HG03066 (cell line): ENCODE data around the gene USP9Y.
A peak's percentile ranks its signal among the peaks of the same experiment; 100 is the strongest.

Source experiments
- ATAC-seq: cut with Tn5 transposase; IDR thresholded peaks from one replicate; pipeline ENCODE4 v1.9.1; 2021; ENCODE audit warnings: low read depth; ENCODE audit not compliant: unreplicated experiment

Gene USP9Y

DNA sequence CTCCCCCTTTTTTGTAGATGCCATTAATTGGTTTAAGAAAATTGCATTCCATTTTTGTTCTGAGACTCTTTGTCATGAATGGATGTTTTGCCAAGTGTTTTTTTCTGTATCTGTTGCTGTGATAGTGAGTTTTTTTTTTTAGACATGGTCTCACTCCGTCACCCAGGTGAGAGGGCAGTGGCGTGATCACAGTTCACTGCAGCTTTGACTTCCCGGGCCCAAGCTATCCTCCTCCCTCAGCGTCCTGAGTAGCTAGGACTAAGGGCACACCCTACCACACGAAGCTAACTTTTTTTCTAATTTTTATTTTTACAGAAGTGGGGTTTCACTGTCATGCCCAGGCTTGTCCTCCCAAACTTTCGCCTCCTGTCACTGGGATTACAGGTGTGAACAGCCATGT lies 51.8 kb downstream of the USP9Y start:
- no peak for ATAC-seq

DNA sequence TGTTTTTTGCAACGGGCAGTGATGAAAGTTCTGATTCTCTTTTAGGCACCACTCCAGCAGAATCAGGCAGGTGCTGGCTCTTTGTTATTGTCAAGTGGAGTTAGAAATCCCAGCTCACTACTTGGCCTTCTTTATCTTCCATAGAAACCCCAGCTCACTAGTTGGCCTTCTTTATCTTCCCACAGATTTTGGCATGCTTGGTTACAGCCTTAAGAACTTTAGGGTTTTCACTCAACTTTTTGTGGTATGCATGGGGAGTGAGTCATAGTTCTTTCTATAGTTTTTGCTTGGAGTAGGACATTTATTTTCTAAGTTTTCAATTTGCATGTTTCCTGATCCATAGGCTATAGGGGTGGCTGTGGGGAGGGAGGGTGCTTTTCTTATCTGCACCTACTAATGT lies 55.0 kb downstream of the USP9Y start:
- no peak for ATAC-seq

DNA sequence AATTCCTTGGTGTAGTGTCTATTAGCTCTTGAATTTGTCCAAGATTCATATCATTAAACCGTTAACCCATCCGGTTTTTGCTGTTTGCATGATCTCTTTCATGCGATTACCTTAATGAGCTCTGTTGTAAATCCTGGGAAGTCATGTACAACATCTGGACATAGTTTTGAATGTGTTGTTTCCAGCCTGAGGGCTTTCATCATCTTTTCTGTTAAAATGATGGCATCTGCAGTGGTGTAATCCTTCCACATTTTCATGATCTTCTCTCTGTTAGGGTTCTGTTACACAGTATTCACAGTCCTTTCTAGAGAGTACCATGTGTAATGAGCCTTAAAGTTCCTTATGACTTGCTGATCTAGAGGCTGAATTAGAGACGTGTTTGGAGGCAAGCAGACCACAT lies 64.9 kb downstream of the USP9Y start:
- ATAC-seq: no peak

DNA sequence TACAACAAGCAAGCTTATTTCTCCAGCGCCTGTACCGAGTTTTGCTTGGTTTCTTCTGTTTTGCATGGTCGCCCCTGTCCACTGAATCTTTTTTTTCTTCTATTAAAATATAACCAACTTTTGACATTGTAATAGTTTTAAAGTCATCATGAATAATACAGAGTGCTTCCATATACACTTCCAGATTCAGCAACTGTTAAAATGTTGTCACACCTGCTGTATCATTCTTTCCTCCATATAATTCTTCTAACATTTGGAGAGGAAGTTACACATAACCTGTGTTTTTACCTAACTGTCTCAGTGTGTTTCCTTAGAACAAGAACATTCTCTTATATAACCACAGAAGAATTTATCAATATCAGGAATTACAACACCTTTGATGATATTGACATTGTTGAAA lies 83.5 kb downstream of the USP9Y start:
- no peak for ATAC-seq

DNA sequence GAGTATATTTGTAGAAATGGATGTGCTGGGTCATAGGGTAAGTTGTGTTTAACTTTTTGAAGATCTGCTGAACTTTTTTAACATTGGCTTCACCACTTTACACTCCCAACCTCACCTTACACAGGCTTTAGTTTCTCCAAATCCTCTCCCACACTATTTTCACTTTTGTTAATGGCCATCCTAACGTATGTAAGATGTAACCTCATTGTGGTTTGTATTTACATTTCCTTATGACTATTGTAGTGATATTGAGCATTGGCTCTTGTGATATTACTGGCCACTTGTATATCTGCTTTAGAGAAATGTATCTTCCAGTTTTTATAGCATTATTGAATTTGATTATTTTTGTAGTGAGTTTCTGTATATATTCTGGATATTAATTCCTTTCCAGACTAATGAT lies 93.0 kb downstream of the USP9Y start:
- ATAC-seq: no peak

DNA sequence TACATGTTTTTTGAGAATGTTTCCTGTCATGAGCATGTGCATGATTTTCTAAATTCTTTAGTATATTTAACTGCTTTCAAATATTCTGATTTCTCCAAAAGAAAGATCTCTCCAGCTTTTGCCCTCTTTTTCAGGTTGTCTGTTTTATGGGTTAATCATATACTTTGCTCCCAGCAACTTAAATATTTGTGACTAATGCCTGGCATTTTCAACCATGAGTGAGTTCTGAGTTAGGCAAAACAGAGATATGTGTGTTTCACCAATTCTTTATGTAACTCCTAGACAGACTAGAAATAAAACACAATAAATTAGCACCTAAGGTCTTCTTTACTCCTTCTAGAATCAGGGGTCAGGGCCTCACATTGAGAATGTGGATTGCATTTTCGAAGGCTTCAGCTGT lies 107.0 kb downstream of the USP9Y start:
- no peak for ATAC-seq

DNA sequence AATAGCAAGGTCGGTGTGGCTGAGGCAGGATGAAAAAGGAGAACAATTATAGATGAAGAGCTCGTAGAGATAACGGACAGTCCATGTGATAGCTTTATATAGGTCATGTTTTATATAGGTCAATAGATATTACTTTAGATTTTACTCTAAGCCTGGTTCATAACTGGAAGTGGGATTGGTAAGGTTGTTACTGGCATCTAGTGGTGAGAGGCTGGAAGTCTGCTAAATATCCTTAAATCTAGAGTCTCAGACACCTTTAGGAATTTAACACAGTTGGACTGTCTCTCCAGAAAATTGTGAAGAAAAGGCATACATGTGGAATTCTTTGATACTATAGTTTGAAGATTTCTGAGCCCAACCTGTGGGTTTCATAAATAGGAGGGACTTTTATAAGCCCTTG lies 108.0 kb downstream of the USP9Y start:
- ATAC-seq: no peak

DNA sequence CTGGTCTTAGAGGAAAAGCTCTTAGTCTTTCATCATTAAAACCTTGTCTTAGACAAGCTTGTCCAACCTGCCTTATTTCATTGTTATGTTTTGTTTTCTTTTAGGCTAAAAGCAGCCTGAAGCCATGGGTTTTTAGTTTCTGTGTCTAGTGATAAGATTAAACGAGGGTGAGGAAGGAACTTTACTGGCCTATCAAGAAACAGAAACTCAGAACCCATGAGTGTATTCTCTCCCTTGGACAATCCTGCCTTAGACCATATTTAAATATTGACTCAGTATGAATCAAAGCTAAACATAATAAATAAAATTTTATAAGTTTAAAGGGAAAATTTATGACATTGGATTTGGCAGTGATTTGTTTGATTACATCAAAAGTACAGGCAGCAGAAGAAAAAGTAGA lies 122.4 kb downstream of the USP9Y start:
- ATAC-seq: no peak

DNA sequence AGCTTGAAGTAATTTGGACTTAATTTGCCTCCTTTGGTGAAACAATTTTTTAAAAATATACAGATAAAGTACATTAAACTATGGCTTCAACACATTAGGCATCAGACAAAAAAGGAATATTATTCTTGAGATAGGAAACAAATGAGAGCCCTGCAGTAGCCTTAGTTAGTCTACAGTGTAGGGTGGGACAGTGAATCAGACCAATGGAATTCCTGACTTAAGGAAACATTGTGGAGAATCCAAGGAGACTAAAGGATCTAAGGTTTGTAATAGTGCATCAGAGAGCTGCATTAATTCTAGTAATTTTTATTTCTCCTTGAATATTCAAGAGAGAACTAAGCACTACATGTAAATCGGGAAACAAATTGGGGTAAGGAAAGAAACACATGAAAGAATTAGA lies 125.8 kb downstream of the USP9Y start:
- ATAC-seq: no peak

DNA sequence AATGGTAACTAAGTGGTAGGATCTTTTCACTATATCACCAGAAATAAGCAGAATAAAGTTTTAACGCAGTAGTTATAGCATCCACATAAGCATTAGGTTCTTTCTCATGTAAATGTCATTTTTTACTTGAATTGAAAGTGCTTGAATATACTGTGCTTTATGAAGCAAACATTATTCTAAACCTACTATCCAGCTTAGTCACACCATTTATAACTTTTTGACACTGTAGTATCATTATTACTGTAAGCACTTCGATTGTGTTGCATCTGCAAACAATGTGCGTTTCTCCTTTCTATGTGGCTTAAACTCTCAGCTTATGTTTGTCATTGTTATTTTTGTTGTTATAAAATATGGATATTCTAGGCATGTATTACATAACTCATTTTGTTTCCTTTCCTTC lies 132.3 kb downstream of the USP9Y start:
- ATAC-seq: no peak

DNA sequence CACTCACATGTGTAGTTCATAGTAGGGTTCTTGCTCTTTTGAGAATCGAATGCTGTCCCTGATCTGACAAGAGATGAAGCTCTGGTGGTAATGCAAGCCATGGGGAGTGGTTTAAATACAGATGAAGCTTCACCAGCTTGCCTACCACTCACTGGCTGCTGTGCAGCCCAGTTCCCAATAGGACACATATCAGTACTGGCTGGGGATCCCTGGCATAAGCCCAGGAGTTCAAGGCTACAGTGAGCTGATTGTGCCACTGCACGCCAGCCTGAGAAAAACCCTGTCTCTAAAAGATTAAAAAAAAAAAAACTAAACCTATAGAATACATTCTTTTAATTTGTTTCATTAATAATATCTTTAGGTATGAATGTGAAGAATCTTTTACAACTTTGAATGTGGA lies 136.5 kb downstream of the USP9Y start:
- ATAC-seq: no peak

DNA sequence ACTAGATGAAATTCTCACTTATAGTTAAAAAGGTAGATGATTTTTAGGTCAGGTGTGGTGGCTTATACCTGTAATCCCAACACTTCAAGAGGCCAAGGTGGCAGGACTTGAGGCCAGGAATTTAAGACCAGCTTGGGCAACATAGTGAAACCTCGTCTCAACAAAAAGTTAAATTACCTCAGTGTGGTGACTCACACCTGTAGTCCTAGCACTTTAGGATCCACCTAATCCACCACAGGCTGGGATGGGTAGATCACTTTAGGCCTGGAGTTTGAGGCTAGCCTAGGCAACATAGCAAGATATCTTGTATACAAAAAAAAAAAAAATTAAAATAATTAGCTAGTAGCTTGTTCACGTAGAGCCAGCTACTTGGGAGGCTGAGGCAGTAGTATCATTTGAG lies 140.3 kb downstream of the USP9Y start:
- ATAC-seq: no peak

DNA sequence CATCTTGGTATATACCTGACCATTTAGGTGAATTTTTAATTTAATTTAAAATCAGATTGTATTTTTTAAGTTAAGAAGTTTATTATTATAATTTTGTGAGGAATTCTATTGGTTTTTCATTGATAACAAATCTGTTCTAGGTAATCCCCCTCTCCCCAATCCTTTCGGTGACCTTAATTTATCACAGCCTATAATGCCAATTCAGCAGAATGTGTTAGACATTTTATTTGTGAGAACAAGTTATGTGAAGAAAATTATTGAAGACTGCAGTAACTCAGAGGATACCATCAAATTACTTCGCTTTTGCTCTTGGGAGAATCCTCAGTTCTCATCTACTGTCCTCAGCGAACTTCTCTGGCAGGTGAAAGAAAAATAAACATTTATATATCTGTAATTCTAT lies 145.8 kb downstream of the USP9Y start:
- ATAC-seq: no peak

DNA sequence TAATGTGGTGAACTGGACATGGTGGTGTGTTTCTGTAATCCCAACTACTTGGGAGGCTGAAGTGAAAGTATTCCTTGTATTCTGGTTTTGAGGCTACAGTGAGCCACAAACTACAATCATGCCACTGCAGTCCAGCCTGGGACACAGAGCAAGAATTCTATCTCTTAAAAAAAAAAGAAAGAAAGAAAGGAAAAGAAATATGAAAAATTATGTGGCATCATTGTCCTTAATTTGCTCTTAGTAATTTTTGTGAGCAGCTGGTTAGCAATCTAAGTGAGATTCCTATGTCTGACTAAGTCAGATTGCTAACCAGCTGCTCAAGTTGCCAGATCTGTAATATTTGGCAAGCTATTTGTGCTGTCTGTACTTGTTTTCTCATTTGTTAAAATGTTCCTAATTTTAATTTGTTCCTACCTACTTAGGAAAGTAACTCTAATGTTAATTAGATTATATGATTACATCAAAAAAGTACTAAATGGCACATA lies 154.8 kb downstream of the USP9Y start:
- ATAC-seq: no peak

DNA sequence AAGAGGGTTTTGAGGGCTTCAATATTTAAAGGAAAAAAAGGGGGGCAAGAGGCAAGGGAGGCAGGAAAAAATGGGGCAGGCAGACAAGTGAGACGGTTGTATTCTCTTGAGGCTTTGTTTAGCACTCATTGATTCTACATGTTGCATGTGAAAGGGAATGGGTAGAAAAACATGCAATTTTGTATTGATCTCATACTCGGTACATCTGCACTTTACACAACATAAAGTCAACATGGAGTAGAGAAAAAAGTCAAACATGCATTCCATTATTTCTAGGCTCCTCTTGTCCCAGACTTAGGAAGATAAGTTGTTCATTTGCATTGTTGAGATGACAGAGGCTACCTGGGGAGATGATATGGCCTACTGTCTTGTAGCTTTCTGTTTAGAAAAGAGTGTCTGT lies 166.9 kb downstream of the USP9Y start:
- no peak for ATAC-seq

DNA sequence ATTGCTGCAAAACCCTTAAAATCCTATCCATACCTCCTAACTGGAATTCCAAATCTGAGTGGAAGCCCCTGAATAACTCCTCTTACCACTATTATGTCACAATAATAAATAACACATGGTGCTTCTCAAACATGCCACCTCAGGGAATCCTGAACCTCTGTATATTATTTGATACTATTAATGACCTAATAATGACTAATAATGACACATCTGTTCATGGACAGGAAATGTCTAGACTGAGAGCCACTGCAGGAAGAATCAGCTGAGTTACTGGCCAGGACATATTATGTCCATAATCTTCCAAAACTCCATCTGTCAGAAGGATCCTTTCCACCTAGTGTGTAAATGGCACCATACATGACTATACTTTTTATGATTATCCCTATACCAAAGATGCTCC lies 195.9 kb downstream of the USP9Y start:
- no peak for ATAC-seq

DNA sequence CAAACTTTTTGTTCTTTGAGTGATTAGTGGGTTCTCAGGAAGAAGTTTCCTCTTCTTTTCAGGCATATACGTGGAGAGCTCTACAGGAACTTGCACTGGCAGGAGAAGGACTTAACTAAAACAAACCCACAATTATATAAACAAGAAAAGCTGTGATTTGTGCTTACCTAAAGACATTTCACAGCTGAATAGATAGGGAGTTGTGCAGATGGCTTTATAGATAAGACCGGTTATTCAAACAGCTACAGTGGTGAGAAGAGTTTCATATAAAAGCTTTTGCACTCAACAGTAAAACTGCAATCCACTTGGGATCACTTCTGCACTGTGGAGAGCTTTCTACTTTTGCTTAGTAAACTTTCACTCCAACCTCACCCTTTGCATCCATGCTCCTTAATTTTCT lies 197.6 kb downstream of the USP9Y start:
- no peak for ATAC-seq

DNA sequence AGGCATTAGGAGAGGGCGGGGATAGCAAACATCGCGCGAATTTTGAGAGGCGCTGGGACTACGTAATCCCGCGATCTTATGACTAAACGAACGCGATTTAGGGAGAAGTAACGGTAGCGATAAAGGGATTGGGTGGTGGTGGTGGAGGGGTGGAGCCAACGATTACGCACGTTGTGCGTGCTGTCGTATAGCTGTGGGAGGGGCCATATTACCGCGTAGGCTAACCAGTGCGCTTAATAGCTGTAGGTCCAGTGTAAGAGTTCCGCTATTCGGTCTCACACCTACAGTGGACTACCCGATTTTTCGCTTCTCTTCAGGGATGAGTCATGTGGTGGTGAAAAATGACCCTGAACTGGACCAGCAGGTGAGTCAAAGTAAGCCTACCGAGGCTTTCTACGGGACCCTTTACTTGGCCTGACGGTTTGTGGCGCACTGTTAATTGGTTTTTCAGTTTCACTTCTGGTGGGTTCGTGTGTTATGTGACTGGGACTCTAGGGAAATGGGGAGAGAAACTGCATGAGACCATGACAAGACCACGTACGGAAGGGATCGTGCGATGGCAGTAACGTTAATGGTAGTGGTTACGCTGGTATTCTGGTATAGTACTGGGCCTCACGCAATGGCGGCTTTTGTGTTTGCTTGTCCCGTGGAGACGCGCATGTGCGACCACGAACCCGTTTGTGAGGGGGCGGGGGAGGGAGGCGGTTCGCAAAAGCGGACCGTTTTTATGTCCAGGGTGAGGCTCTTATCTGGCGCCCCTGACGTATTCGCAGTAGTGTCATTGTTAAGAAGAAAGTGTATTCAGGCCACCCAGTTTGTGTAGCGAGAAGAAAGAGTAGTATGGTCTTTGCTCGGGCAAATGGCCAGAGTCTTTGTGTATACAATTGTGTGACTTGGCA lies 203.8 kb downstream of the USP9Y start, which contains the start of gene DDX3Y:
DDX3Y (plus strand) TSS at position 251 of the 899 bp plus-strand sequence; CDS start at position 320, 69 bp downstream.
- peak; percentile 77 for ATAC-seq

DNA sequence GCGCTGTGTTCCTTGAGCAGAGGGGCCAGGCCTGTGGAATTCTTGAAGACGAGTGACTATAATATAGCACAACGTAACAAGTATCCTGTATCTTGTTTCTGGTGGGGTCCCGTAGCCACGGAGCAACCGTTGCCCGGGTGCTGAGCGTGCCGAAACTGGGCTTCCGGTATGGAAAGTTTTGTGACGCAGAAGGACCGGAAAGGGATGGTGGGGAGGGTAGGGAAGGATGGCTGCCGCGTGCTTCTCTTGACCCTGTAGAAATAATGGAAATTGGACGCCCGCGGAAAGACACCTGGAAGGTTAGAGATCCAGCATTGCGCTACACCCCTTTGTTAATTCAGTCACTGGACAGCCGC lies 204.5 kb downstream of the USP9Y start:
- peak; percentile 49 for ATAC-seq

DNA sequence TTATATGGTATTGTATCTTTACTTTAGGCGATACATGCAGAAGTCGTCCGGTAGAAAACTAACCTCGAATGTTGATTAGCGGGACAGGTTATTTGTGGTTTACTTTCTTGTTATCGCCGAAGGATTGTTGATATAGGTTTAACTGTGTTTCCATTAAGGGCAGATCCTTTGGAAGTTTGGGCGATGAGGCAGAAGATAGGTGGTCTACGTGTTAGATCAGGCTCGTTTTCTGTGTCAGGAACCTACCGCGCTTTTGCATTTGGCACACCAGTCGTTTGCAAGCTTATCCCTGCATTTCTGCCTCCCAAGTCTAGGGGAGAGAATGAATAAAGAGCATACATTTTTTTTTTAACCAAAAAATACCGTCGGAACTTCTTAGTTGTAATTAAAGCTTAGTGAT lies 204.9 kb downstream of the USP9Y start:
- ATAC-seq: no peak
